Right forelimb (tissue), 1 donor: Measurements from ENCODE around the gene AP1S2.
A peak's percentile ranks its signal among the peaks of the same experiment; 100 is the strongest.
"Not testable (repeated sequence)": the region's sequence is repeated elsewhere in the genome, so short reads cannot be mapped to it uniquely, and the experiment has no call there.

Experiments used
- DNase-seq: peaks from one replicate; pipeline ENCODE4 v3.0.0-alpha.2; 2018

The AP1S2 gene

DNA sequence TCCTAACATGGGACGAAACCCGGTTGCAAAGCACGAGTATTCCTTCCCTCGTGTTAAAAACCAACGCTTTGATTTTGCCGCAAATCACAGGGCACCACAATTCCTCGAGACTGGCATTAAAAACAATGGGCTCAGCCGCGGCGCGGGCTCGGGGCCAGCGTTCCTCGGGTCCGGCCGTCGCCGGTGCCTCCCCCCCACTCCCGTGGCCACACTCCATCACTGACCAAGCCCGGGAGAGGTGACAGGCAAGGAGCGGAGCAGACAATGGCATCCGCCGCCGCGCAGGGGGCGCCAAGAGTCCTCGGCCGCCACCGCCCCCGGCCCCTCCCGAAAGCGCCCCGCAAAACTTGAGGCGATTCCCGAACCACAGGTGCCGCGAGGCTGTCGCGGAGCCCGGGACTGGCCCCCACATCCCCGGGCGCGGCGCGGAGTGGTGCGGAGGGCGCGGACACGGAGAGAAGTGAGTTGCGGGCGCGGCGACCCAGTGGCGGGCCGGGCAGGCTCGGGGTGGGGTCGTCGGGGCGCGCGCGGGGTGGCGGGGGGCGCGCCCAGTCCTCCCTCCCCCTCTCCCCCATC lies 445 bp downstream of the AP1S2 start:
- peak; percentile 60 for DNase-seq

- DNase-seq = no peak
Observed at GRCh38 chrX:15853586-15854079, 980 bp downstream of the AP1S2 start.

- no peak for DNase-seq
Observed at GRCh38 chrX:15849555-15849954, 5.1 kb downstream of the AP1S2 start.

DNA sequence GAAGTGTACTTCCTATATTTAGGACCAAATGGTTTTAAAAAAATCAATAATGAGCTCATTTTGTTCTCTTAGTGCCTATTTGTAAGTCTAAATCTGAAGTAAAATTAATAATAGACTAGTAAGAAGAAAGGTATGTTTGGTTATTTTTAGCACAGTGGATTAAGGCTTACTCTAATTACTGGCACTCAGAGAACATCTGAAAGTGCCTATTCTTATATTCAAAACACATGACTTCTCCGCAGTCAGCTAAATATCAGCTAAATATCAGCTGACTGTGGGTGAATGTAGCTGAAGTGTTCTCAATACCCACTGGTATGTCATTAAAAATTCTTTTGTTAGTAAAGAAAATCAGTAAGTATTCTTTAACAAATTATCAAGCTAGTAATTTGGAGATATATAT lies 6.0 kb downstream of the AP1S2 start:
- no peak for DNase-seq

DNA sequence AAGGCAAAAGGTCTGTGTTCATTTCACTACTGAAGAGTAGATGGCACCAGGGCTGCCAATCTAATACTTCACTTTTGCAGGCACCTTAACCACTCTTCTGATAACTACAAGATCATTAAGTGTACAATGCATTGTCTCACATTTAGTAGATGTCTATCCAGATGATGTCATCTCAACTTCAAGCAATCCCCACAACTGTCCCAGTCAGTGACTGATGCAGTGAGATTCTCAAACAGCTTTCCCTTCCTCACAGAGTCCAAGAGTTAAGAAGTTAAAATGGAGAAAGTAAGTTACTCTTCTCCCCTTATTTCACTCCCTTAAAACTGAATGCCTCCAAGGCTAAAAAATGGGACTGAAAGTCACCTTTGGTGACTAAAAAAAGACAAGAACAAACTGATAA lies 10.7 kb downstream of the AP1S2 start:
- DNase-seq = no peak

GRCh38 chrX:15841853-15842516 lies 12.6 kb downstream of the AP1S2 start:
- DNase-seq = no peak

DNA sequence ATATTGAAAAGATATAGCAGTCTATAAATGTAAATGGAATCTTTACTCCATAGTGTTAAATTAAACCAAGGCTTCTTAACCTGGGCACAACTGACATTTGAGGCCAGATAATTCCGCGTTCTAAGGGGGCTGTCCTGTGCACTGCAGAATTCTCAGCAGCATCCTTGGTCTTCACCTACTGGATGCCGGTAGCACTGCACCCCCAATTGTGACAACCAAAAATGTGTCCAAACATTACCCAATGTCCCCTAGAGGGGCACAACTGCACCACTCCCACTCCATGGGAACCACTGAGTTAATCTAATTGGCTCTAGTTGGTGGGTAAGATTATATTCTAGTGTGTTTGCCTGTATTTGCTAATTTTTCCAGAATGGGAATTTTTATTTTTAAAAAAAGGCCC lies 16.6 kb downstream of the AP1S2 start:
- DNase-seq = no peak

DNA sequence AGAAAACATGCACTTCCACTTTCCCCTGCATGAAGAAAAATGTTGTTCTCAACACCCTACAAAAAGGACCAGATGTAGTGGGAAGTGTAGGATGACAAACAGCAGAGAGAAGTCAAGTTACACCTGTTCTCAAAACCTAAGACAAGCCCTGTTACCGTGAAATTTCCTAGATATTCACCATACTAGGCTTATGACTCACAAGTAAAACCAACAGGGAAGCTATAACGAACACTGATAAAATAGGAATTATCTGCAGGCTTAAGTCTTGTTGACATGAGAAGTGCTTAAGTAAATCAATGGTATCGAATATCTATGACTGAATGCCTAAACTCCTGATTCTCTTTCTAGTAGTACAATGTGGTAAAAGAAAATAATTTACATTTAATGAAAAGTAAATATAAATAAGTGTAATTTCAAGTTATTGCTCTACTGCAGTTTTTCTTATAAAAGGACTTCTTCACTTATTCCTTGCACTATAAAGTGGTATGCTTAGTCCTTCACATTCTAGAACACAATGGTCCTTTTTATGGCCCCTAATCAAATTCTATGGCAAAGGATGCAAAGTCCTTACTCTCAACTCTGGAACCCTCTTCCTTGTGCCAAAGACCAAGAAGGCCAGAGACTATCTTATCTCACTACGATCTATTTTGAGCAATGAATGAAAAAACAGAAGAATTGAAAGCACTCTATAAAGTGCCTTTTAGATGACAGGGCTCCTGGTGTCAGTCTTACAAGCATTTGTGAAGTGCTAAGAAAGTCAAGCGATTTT lies 19.6 kb downstream of the AP1S2 start:
- no peak for DNase-seq

- DNase-seq = no peak
Observed at GRCh38 chrX:15834053-15834452, 20.6 kb downstream of the AP1S2 start.

GRCh38 chrX:15831347-15831746 lies 23.3 kb downstream of the AP1S2 start:
- DNase-seq = not testable (repeated sequence)

DNA sequence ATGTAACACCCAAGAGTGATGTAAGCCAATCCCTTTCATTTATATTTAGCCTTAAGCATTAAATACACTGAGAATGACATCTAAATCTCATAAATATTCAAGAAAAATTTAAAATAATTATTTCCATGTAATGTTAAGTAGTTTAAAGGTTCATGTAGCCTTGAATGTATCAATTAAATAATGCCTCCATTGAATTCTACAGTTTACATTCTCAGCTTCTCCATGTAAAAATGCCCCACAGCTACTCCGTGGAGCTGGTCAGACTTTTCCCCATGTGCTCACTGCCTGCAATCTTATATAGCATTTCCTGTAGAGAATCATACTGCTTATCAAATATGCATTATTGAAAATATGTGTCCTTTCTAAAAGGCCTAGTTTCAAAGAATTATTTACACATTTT lies 25.4 kb downstream of the AP1S2 start:
- no peak for DNase-seq

- no peak for DNase-seq
Observed at GRCh38 chrX:15825936-15826335, 28.7 kb downstream of the AP1S2 start.

DNA sequence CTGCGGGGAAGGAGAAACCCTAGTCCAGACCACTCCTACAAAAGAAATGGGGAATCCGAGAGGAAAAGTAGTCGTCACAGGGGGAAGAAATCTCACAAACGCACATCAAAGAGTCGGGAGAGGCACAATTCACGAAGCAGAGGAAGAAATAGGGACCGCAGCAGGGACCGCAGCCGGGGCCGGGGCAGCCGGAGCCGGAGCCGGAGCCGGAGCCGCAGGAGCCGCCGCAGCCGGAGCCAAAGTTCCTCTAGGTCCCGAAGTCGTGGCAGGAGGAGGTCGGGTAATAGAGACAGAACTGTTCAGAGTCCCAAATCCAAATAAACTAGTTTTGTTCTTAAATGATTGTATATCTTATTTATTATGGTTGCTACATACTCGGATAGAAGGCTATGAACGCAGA lies 31.7 kb downstream of the AP1S2 start:
- DNase-seq = no peak

DNA sequence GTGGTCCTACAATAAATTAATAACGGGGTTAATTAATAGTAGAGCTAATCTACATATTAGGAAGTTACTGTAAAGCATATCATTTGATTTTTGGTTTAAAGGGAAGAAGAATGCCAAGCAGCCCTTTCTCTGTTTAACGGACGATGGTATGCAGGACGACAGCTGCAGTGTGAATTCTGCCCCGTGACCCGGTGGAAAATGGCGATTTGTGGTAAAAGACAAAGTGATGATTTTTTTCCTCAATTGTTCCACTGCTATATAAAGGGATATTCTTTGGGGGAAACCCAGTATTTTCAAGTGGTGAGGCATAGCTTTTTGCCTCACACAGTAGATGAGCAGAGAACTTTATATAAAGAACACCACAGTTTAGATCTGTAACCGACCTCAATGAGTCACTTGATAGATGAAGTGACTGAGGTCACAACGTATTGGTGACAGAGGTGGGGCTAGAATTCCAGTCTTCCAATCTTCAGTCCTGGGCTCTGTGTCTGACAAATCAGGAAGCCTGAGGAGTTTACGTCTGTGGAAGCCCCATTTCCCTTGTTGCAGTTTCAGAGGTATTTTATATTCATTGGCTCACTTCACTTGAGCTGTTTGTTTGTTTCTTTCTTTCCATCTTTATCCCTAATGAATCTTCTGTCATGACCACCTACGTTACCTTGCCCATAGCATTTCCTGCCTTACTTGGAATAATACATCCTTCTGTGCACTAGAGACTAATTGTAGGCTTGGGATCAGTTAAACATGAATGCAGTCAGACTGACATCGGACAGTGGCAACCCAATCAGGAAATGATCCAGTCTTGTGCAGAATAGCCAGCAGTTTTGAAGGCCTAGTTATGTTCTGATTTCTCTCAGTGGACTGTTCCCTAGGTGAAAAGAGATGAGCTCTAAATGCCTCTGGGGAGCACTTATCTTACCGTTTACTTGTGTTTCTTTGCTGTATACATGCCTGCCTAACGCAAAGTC lies 34.2 kb downstream of the AP1S2 start:
- DNase-seq = no peak

- no peak for DNase-seq
Observed at GRCh38 chrX:15816886-15817285, 37.7 kb downstream of the AP1S2 start.

- DNase-seq = no peak
Observed at GRCh38 chrX:15816438-15816809, 38.2 kb downstream of the AP1S2 start.

DNA sequence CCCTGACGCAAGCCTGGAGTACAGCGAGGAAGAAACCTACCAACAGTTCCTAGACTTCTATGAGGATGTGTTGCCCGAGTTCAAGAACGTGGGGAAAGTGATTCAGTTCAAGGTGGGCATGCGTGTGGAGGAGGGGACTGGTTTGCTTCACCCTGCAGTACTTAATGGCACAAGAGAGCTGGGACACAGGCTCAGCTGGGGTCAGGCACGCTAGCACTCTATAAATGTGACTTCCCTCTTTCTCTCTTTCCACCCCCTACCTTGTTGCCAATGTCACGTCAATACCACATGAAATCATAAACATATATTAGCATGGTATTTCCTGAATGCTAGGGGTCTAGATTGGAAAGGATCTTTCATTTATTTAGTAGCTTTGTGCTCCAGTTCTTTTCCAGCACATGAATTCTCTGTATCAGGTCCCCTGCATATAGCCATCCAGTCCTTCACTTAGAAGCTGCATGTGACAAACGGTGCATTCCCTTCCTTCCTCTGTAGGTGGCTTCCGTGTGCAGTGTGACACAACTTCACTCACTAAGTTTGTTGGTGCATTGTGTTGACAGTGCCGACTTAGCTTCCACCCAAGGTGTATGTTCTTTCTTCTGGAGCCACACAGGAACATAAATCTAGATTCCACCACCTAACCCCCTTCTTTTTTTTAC lies 38.7 kb downstream of the AP1S2 start:
- no peak for DNase-seq

DNA sequence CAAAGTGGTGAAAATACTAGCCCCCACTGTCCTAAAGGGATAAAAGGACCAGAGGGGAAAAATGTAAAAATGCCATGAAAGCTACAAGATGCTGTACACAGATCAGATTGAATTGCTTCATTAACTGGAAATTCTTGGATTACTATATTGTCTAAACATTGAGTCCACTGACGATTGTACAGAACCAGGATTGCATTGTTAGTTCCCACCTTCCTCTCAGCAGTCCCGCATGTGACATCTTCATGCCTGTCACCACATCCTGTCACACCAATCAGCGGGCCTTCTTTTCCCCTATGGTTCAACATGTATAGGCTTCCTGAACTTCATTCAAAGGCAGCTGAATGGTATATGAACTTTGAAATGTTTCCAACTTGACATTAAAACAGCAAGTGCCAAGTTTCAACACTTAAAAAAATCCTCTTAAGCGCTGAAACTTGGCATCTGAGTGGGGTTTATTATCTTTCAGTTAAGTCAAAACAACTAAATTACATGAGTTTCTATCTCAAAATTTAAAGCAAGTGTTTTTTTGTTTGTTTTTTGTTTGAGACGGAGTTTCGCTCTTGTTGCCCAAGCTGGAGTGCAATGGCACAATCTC lies 39.7 kb downstream of the AP1S2 start:
- DNase-seq = no peak

DNA sequence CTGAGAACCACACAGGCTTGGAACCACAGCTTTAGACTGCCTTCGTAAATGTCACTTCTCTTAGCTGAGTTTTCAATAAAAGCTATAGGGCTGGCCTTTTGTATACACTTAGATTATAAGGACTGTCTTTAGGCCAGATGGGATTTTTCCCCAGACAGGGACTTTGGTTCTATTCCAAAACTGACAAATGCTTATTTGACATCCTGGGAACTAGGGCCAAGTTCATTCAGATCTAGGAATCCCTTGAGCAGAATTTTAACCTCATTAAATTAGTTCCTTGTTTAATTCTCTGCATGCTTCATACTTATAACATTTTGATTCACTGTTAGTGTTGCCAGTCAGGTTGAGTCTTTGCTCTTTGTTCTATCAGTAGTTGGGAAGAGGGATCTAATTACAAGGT lies 41.2 kb downstream of the AP1S2 start:
- DNase-seq = no peak

DNA sequence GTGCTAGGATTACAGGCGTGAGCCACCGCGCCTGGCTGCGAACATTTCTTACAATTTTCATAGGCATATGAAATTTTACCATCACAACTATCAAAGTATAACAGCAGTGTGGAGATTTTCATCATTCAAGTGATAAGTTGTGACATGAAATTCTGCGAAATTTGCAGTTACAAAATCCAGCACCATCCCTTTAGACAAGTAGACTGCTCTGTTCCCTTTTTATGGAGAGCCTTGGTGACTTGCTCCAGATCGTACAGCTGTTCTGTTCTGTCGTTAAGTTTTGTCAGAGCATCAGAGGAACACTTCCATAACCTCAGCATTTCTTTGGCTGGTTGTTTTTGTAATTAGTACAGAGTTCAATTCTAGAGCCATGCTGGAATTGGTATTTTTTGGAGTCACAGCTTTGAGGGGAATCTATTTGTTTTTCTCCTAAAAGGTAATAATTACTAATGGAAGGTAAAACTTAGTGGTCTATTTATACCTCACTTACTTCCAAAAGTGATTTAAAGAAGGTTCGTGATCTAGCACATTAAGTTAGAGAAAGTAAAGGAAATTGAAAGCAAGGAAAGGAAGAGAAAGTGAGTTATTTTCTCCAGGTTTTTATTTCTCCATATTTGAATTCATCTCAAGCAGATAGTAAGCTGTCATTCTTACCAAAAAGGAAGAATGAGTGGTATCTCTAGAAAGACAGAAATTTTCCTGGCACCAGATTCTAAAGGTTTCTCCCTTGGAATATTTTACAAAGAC lies 42.2 kb downstream of the AP1S2 start:
- DNase-seq = no peak

DNA sequence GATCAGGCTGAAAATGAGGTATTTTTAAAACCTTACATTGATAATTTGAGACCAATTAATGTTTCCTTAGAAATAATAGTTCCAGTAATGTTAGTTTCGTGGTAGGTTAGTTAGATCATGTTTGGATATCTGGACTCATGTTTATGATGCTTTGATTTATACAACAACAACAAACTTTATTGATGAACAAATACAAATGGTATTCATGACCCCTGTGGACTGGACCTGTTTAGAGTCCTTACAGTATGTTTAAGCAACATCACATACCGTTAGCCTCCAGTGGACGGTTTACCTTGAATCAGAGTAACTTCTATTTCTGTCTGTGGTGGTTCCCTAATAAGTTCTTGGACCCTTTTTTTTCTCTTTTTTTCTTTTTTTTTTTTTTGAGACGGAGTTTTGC lies 46.4 kb downstream of the AP1S2 start:
- no peak for DNase-seq
